ENCODE data around the gene ODAD4. TPM values are rescaled to one million over a fixed set of nuclear protein-coding genes. Genes with fewer than 3 reads are reported as not detected.

ODAD4 gene
- total RNA-seq, 2 experiments from 2014 or later, result 1.7 to 2.0 TPM

DNA sequence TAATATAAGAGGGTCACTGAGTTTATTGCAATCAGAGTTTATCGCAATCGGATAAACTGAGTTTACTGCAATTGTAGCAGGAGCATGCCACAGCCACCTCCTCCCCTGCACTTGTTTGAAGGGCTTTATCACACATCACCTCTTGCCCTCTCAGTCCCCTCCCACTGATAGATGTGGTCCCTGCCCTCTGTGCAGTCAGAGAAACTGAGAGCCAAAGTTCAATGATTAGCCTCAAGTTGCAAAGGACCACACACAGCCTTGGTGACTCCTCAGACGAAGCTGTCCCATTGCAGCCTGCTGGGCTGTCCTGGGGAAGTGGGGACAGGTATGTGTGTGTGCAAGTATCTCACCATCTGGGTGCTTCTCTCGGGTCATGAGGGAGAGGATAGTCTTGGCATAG lies 25.2 kb upstream of the ODAD4 start:
- ChIA-PET CTCF (no interaction called here), POLR2A (no interaction called here)
- no peak for DNase-seq
- Mint-ChIP-seq H3K4me3 (no peak overlapping the region), H3K27me3 (no peaks in the 10 kb centered on the region), H3K36me3 (ENCODE audit: low read depth) (peaks cover 77% of the 10 kb centered on the region), H3K9me3 (no peaks in the 10 kb centered on the region), H3K4me1 (no peaks in the 10 kb centered on the region), H3K27ac (no peak overlapping the region)

GRCh38 chr17:41906465-41907184 lies 23.8 kb upstream of the ODAD4 start:
- no peak overlapping the region for H3K4me3 Mint-ChIP-seq
- H3K27me3 Mint-ChIP-seq, result no peaks in the 10 kb centered on the region
- no peak overlapping the region for H3K27ac Mint-ChIP-seq
- no peaks in the 10 kb centered on the region for H3K4me1 Mint-ChIP-seq
- H3K9me3 Mint-ChIP-seq, result no peaks in the 10 kb centered on the region
- peaks cover 79% of the 10 kb centered on the region for H3K36me3 Mint-ChIP-seq (ENCODE audit: low read depth)
- CTCF ChIA-PET, result interaction anchor here (0.7 kb wide), 1 partner anchor 26 kb away, joined by 3 read pairs; no protein-coding TSS in a partner anchor
- no peak for DNase-seq
- POLR2A ChIA-PET, result no interaction called here

GRCh38 chr17:41907185-41907556 lies 23.2 kb upstream of the ODAD4 start:
- CTCF ChIA-PET, result interaction anchor here (0.7 kb wide), 1 partner anchor 26 kb away, joined by 3 read pairs; no protein-coding TSS in a partner anchor
- H3K4me1 Mint-ChIP-seq, result no peaks in the 10 kb centered on the region
- H3K27me3 Mint-ChIP-seq, result no peaks in the 10 kb centered on the region
- DNase-seq, result no peak
- no peak overlapping the region for H3K4me3 Mint-ChIP-seq
- POLR2A ChIA-PET, result no interaction called here
- H3K36me3 Mint-ChIP-seq (ENCODE audit: low read depth), result peaks cover 78% of the 10 kb centered on the region
- H3K9me3 Mint-ChIP-seq, result no peaks in the 10 kb centered on the region
- H3K27ac Mint-ChIP-seq, result no peak overlapping the region

GRCh38 chr17:41907633-41908539 lies 22.5 kb upstream of the ODAD4 start:
- Mint-ChIP-seq H3K36me3 (ENCODE audit: low read depth) (peaks cover 83% of the 10 kb centered on the region), H3K27me3 (no peaks in the 10 kb centered on the region)

GRCh38 chr17:41909088-41909487 lies 21.3 kb upstream of the ODAD4 start:
- CTCF ChIA-PET, result no interaction called here
- Mint-ChIP-seq H3K9me3 (no peaks in the 10 kb centered on the region), H3K4me1 (peaks cover 7% of the 10 kb centered on the region), H3K27ac (no peak overlapping the region), H3K4me3 (no peak overlapping the region), H3K36me3 (ENCODE audit: low read depth) (peaks cover 90% of the 10 kb centered on the region), H3K27me3 (no peaks in the 10 kb centered on the region)
- DNase-seq, result no peak
- POLR2A ChIA-PET, result interaction anchor here (1.4 kb wide), 1 partner anchor 9 kb away, joined by 5 read pairs; no protein-coding TSS in a partner anchor

More at GRCh38 chr17:41907633-41908539, 22.5 kb upstream of the ODAD4 start:
- POLR2A ChIA-PET, result no interaction called here
- no peak overlapping the region for H3K27ac Mint-ChIP-seq
- DNase-seq, result no peak
- no peak overlapping the region for H3K4me3 Mint-ChIP-seq
- H3K4me1 Mint-ChIP-seq, result peaks cover under 1% of the 10 kb centered on the region
- CTCF ChIA-PET, result interaction anchor here (0.7 kb wide), 1 partner anchor 25 kb away, joined by 3 read pairs; no protein-coding TSS in a partner anchor
- H3K9me3 Mint-ChIP-seq, result no peaks in the 10 kb centered on the region

DNA sequence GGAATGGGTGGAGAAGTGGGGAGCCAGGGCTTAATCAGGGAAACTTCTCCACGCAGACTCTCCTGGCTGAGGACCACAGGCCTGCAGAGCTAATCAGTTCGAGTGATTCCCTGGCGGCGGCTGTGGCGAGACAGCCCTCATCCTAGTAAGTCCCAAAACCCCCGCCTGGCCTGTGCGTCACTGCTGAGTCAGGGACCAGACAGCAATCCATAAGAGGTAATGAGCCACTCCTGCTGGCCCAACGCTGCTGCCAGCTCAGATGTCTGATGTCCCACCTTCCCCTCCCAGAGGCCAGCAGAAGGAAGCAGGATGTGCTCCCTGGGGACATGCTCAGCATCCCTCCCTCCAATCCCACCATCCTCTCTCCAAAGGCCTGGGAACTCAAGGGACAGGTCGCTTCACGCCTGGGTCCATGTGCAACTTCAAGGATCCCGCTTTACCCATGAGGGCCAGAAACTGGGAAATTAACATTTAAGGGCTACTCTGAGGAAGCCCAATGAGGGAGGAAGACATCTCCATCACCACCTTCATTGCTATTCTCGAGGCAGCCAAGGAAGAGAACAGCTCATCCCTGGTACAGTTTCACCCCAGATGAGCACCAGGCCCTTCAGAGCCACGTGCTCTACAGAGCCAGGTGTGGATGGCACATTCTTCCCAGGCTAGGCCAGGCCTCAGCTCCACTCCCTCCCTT lies 19.6 kb upstream of the ODAD4 start:
- ChIA-PET CTCF (no interaction called here), POLR2A (interaction anchor here (1.1 kb wide), 1 partner anchor 55 kb away, joined by 3 read pairs; no protein-coding TSS in a partner anchor)
- Mint-ChIP-seq H3K4me3 (no peak overlapping the region), H3K27me3 (no peaks in the 10 kb centered on the region), H3K36me3 (ENCODE audit: low read depth) (peaks cover 86% of the 10 kb centered on the region), H3K9me3 (no peaks in the 10 kb centered on the region), H3K4me1 (peaks cover 21% of the 10 kb centered on the region), H3K27ac (no peak overlapping the region)
- no peak for DNase-seq

DNA sequence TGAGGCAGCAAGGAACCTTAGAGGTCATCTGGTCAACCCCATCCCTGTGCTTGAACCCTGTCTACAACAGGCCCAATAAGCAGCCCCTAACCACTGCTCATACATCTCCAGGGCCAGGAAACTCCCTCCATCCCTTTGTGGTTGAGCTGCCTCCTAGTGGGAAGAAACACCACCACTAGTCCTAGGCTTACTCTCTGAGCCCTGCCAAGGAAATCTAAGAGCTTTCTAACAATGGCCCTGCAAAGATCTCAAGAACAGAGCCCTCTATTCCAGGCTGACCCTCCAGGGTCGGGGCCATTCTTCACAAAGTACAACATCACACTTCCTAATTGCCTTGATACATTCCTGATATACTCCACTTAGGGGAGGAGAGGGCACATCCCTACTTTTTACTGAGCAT lies 17.5 kb upstream of the ODAD4 start:
- Mint-ChIP-seq H3K9me3 (no peaks in the 10 kb centered on the region), H3K4me1 (peaks cover 33% of the 10 kb centered on the region), H3K27ac (no peak overlapping the region), H3K4me3 (no peak overlapping the region), H3K36me3 (ENCODE audit: low read depth) (peaks cover 75% of the 10 kb centered on the region), H3K27me3 (no peaks in the 10 kb centered on the region)
- POLR2A ChIA-PET, result no interaction called here
- CTCF ChIA-PET, result interaction anchor here (0.6 kb wide), 1 partner anchor 71 kb away, joined by 3 read pairs; no protein-coding TSS in a partner anchor
- DNase-seq, result no peak

DNA sequence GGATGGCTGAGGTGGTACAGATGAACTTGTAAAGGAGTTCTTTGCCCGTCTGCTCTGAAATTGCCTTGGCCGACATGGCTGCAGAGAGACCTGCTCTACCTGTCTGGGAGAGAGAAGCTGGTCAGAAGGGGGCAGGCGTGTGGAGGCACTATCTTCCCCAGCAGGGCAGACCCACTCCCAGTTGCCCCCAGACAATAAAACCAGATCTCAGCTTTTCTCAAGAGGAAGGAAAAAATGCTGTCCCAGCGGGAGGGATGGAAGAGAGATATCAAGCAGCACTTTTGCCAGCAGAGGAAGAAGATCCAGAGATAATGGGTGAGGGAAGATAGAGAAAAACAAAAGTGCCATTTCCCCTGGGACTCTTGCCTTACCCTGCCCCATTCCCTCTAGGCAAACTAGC lies 16.6 kb upstream of the ODAD4 start:
- DNase-seq, result no peak
- CTCF ChIA-PET, result interaction anchor here (0.8 kb wide), 1 partner anchor 49 kb away, joined by 5 read pairs; no protein-coding TSS in a partner anchor
- H3K27ac Mint-ChIP-seq, result no peak overlapping the region
- POLR2A ChIA-PET, result no interaction called here
- H3K9me3 Mint-ChIP-seq, result no peaks in the 10 kb centered on the region
- peaks cover 71% of the 10 kb centered on the region for H3K36me3 Mint-ChIP-seq (ENCODE audit: low read depth)
- no peak overlapping the region for H3K4me3 Mint-ChIP-seq
- H3K27me3 Mint-ChIP-seq, result no peaks in the 10 kb centered on the region
- H3K4me1 Mint-ChIP-seq, result peaks cover 33% of the 10 kb centered on the region

DNA sequence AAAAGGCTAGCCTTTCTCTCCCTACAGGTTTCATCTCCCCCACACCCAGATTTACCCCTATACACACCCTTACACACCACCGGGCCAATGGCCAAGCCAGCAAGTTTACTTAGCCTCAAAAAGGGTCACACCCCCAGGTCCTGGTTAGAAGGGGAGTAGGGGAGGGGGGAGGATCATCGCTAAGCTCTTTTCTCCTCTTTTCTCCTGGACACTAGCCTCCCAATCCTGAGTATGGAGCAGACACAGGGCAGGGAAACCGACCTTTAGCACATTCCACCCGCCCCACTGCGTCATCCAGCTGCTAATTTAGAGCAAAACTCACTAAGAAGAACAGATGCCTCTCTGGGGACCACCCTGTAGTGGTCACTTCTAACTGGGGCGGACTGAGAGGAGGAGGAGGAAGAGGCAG lies 16.1 kb upstream of the ODAD4 start:
- H3K4me1 Mint-ChIP-seq, result peaks cover 35% of the 10 kb centered on the region
- H3K27me3 Mint-ChIP-seq, result no peaks in the 10 kb centered on the region
- no peak for DNase-seq
- ChIA-PET CTCF (interaction anchor here (0.5 to 0.8 kb wide), 2 partner anchors 33 to 49 kb away, joined by 3 to 5 read pairs; no protein-coding TSS in a partner anchor), POLR2A (interaction anchor here (0.7 kb wide), 1 partner anchor 49 kb away, joined by 3 read pairs; the partner anchor contains the start of gene KLHL11)
- H3K9me3 Mint-ChIP-seq, result no peaks in the 10 kb centered on the region
- no peak overlapping the region for H3K4me3 Mint-ChIP-seq
- H3K36me3 Mint-ChIP-seq (ENCODE audit: low read depth), result peaks cover 67% of the 10 kb centered on the region
- H3K27ac Mint-ChIP-seq, result no peak overlapping the region

GRCh38 chr17:41915020-41915419 lies 15.4 kb upstream of the ODAD4 start:
- no peak overlapping the region for H3K4me3 Mint-ChIP-seq
- CTCF ChIA-PET, result no interaction called here
- no peaks in the 10 kb centered on the region for H3K27me3 Mint-ChIP-seq
- no peak for DNase-seq
- no peak overlapping the region for H3K27ac Mint-ChIP-seq
- H3K4me1 Mint-ChIP-seq, result peaks cover 39% of the 10 kb centered on the region
- no peaks in the 10 kb centered on the region for H3K9me3 Mint-ChIP-seq
- POLR2A ChIA-PET, result interaction anchor here (0.7 to 1.0 kb wide), 3 partner anchors 16 to 50 kb away, joined by 3 read pairs; partner anchors contain the start of genes KLHL11 and ODAD4
- H3K36me3 Mint-ChIP-seq (ENCODE audit: low read depth), result peaks cover 60% of the 10 kb centered on the region

DNA sequence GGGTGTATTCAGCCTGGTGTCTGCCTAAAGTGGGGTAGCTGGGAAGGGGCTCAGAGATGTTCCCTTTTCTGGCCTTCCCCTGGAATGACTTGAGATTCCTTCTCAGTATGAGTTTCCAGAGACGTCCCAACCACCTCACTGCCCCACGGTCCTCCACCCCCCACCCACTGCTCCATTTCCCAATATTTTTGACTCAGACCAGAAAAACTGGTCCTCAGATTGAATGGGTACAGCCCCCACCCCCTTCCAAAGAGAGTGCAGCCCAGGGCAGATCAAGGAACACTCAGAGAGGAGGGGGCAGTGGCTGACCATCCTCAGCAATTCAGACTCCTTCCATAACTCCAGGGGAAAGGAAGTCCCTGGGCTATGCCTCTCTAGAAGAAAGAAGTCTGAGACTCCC lies 14.9 kb upstream of the ODAD4 start:
- no peak for DNase-seq
- Mint-ChIP-seq H3K4me1 (peaks cover 41% of the 10 kb centered on the region), H3K4me3 (peak overlapping the region; percentile 3), H3K36me3 (ENCODE audit: low read depth) (peaks cover 55% of the 10 kb centered on the region), H3K27me3 (no peaks in the 10 kb centered on the region), H3K27ac (no peak overlapping the region), H3K9me3 (no peaks in the 10 kb centered on the region)
- ChIA-PET POLR2A (interaction anchor here (0.9 to 1.0 kb wide), 2 partner anchors 15 to 48 kb away, joined by 3 read pairs; partner anchors contain the start of gene ODAD4), CTCF (no interaction called here)

GRCh38 chr17:41917192-41917591 lies 13.2 kb upstream of the ODAD4 start:
- Mint-ChIP-seq H3K36me3 (ENCODE audit: low read depth) (peaks cover 41% of the 10 kb centered on the region), H3K4me1 (peaks cover 41% of the 10 kb centered on the region), H3K27me3 (no peaks in the 10 kb centered on the region), H3K4me3 (peak overlapping the region; percentile 96), H3K27ac (peak overlapping the region; percentile 90), H3K9me3 (no peaks in the 10 kb centered on the region)
- POLR2A ChIA-PET, result interaction anchor here (1.0 to 4.0 kb wide), 13 partner anchors 8 to 228 kb away, joined by 3 to 108 read pairs (median 9); partner anchors contain the start of genes CNP, DHX58, DNAJC7 and EIF1
- no peak for DNase-seq
- CTCF ChIA-PET, result interaction anchor here (1.2 to 2.5 kb wide), 4 partner anchors 13 to 131 kb away, joined by 3 to 21 read pairs (median 8); partner anchors contain the start of genes DNAJC7, JUP and ODAD4
